Testis (tissue), 2 donors: ENCODE data around the gene STX18.

Experiments used
- POLR2A ChIP-seq: fragments of 450-650 bp; IDR thresholded peaks from one replicate; pipeline ENCODE4 v1.6.1; 2017; ENCODE audit warnings: antibody characterized with exemption, mild to moderate bottlenecking, moderate library complexity
- TF ChIP-seq, protein P1 (sequence below), 3 experiments: fragments of 450-650 bp in 2 of 3; fragments of 200-600 bp in 1 of 3; sonication (generic) in 1 of 3; IDR thresholded peaks; one replicate each; pipeline ENCODE4 v1.5.1; 2016 to 2019; ENCODE audit warnings: antibody characterized with exemption in 3 of 3, mild to moderate bottlenecking in 2 of 3, moderate library complexity in 1 of 3

- TF ChIP-seq, protein P1, sequence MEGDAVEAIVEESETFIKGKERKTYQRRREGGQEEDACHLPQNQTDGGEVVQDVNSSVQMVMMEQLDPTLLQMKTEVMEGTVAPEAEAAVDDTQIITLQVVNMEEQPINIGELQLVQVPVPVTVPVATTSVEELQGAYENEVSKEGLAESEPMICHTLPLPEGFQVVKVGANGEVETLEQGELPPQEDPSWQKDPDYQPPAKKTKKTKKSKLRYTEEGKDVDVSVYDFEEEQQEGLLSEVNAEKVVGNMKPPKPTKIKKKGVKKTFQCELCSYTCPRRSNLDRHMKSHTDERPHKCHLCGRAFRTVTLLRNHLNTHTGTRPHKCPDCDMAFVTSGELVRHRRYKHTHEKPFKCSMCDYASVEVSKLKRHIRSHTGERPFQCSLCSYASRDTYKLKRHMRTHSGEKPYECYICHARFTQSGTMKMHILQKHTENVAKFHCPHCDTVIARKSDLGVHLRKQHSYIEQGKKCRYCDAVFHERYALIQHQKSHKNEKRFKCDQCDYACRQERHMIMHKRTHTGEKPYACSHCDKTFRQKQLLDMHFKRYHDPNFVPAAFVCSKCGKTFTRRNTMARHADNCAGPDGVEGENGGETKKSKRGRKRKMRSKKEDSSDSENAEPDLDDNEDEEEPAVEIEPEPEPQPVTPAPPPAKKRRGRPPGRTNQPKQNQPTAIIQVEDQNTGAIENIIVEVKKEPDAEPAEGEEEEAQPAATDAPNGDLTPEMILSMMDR (IDR thresholded peaks at IDR 0.05): no peak
- TF ChIP-seq POLR2A: no peak
Observed at GRCh38 chr4:4421356-4421755, 120.5 kb downstream of the STX18 start.
